A673 (cell line): Measurements from ENCODE around the gene ZNF541. TPM values are rescaled to one million over a fixed set of nuclear protein-coding genes. Genes with fewer than 3 reads are reported as not detected.

Experiments
- BruUV-seq: library from RNA; stranded (reverse); fragments of 400-500 nt; replicated peaks from 2 replicates; lab custom pipeline; 2021; lab: Mats Ljungman, UMichigan
- CTCF ChIA-PET: fragments of 300-600 bp; sonication (Branson Sonifier 250); formaldehyde crosslinking; loops from one replicate; lab custom pipeline; 2022; ENCODE audit warnings: antibody characterized with exemption; lab: Charles Lee
- POLR2A ChIA-PET: fragments of 300-600 bp; sonication (Branson Sonifier 250); formaldehyde crosslinking; loops from one replicate; lab custom pipeline; 2022; ENCODE audit warnings: antibody characterized with exemption; ENCODE audit not compliant: low non-redundant PET; lab: Charles Lee
- DNase-seq: peaks from one replicate; pipeline ENCODE4 v3.0.0-alpha.2; 2015; ENCODE audit warnings: low spot score
- H3K27ac ChIP-seq: fragments of 200-600 bp; sonication (generic); 2 replicates; pipeline ENCODE4 v1.5.1; 2016; ENCODE audit warnings: mixed run types, low read depth, mild to moderate bottlenecking, mixed read lengths, antibody characterized with exemption, low read length; ENCODE audit not compliant: poor library complexity, severe bottlenecking
- H3K27me3 ChIP-seq: fragments of 200-600 bp; sonication (generic); replicated peaks from 2 replicates; pipeline ENCODE4 v1.6.1; 2017; ENCODE audit warnings: mixed run types, low read depth, mild to moderate bottlenecking, mixed read lengths, antibody characterized with exemption, low read length; ENCODE audit not compliant: insufficient read depth, poor library complexity
- H3K36me3 ChIP-seq: fragments of 200-600 bp; sonication (generic); 2 replicates; pipeline ENCODE4 v1.6.1; 2016; ENCODE audit warnings: mixed run types, mild to moderate bottlenecking, mixed read lengths, antibody characterized with exemption, low read length; ENCODE audit not compliant: insufficient read depth, poor library complexity, severe bottlenecking
- H3K4me1 ChIP-seq: fragments of 200-600 bp; sonication (generic); 2 replicates; pipeline ENCODE4 v1.6.1; 2017; ENCODE audit warnings: mixed run types, mild to moderate bottlenecking, mixed read lengths, antibody characterized with exemption, low read length; ENCODE audit not compliant: insufficient read depth, poor library complexity, severe bottlenecking
- H3K4me3 ChIP-seq: fragments of 200-600 bp; sonication (generic); 2 replicates; pipeline ENCODE4 v1.5.1; 2016; ENCODE audit warnings: low read depth, mixed run types, mild to moderate bottlenecking, mixed read lengths, low read length; ENCODE audit not compliant: poor library complexity, severe bottlenecking
- H3K9me3 ChIP-seq: fragments of 200-600 bp; sonication (generic); 2 replicates; pipeline ENCODE4 v1.6.1; 2016; ENCODE audit warnings: mixed run types, low read depth, mild to moderate bottlenecking, mixed read lengths, antibody characterized with exemption, low read length; ENCODE audit not compliant: poor library complexity, severe bottlenecking
- CTCF ChIP-seq: fragments of 300-800, 200-600 bp; sonication (generic); conservative IDR thresholded peaks from 2 replicates; pipeline ENCODE4 v1.5.1; 2017; ENCODE audit warnings: low read depth, mild to moderate bottlenecking, antibody characterized with exemption, low read length, moderate library complexity, mixed read lengths
- EZH2 ChIP-seq: fragments of 200-600 bp; sonication (generic); IDR thresholded peaks from 2 replicates; pipeline ENCODE4 v1.6.1; 2017; ENCODE audit warnings: borderline replicate concordance, low read depth, mild to moderate bottlenecking, mixed read lengths, antibody characterized with exemption, low read length; ENCODE audit not compliant: poor library complexity, severe bottlenecking
- intact Hi-C: fragments of 100-400 bp; cut with micrococcal nuclease; formaldehyde crosslinking; loops from one replicate; pipeline ENCODE4 v1.10.0; 2022; ENCODE audit not compliant: unreplicated experiment
- total RNA-seq: library from RNA; stranded (reverse); gene quantifications from 2 replicates; pipeline ENCODE4 v1.2.3, GENCODE V29; 2021

ZNF541 gene
- total RNA-seq, 1 experiment from 2014 or later = not detected

DNA sequence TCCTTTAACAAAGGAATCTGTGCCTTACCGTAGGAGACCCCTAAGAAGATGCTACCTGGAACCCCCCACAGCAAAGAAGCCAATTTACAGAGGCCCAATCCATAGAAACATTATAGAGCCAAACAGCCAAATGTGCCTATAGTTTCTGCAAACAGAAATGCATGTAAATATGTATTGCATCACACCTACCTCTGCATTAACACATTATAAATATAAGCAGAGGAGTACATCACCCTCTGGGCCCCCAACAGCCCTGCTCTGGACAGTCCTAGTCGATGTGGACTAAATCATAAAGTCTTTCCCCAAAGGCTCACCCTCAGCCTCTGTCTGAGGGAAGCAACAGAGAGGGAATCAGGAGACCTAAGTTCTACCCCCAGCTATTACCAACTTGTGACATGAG, 25.7 kb downstream of the ZNF541 start:
- intact Hi-C loops = no loop called here
- CTCF ChIA-PET = interaction anchor here (0.5 kb wide), 1 partner anchor 13 kb away, joined by 6 read pairs; no protein-coding TSS in a partner anchor

GRCh38 chr19:47545061-47545948, 27.6 kb downstream of the ZNF541 start:
- CTCF ChIA-PET = no interaction called here
- Histone ChIP-seq H3K9me3 (no peaks in the 10 kb centered on the region), H3K27me3 (peaks cover 5% of the 10 kb centered on the region), H3K36me3 (no peaks in the 10 kb centered on the region), H3K27ac (no peak overlapping the region), H3K4me3 (no peak overlapping the region), H3K4me1 (no peaks in the 10 kb centered on the region)
- TF ChIP-seq CTCF (no peak), EZH2 (no peak)
- no peak for DNase-seq
- no TSS peak for BruUV-seq
- intact Hi-C loops = no loop called here
- POLR2A ChIA-PET = no interaction called here

More for the DNA sequence above, 25.7 kb downstream of the ZNF541 start:
- H3K4me3 ChIP-seq = no peak overlapping the region
- no peaks in the 10 kb centered on the region for H3K4me1 ChIP-seq
- no TSS peak for BruUV-seq
- no peak overlapping the region for H3K27ac ChIP-seq
- H3K9me3 ChIP-seq = no peaks in the 10 kb centered on the region
- no peak for DNase-seq
- TF ChIP-seq EZH2 = no peak
- TF ChIP-seq CTCF = no peak
- no peaks in the 10 kb centered on the region for H3K36me3 ChIP-seq
- POLR2A ChIA-PET = no interaction called here
- peaks cover 5% of the 10 kb centered on the region for H3K27me3 ChIP-seq

GRCh38 chr19:47544476-47544875, 28.5 kb downstream of the ZNF541 start:
- Histone ChIP-seq H3K9me3 (no peaks in the 10 kb centered on the region), H3K27me3 (peaks cover 2% of the 10 kb centered on the region), H3K36me3 (no peaks in the 10 kb centered on the region), H3K4me3 (no peak overlapping the region), H3K27ac (no peak overlapping the region), H3K4me1 (no peaks in the 10 kb centered on the region)
- ChIA-PET POLR2A (no interaction called here), CTCF (no interaction called here)
- DNase-seq = no peak
- BruUV-seq = no TSS peak
- no peak for TF ChIP-seq CTCF
- TF ChIP-seq EZH2 = no peak
- intact Hi-C loops = no loop called here
